NOMO-1 treated with dmso at 0.1 percent for 144 hours (cell line): ENCODE measurements around the gene TLR5.
A peak's percentile ranks its signal among the peaks of the same experiment; 100 is the strongest.

Experiments used
- DNase-seq: peaks from one replicate; lab custom pipeline; 2025; ENCODE audit not compliant: unreplicated experiment; lab: John Stamatoyannopoulos, UW

Gene TLR5

GRCh38 chr1:223110952-223111351 is 32.1 kb downstream of the TLR5 start:
- no peak for DNase-seq

GRCh38 chr1:223109581-223110026 is 33.4 kb downstream of the TLR5 start:
- no peak for DNase-seq

- no peak for DNase-seq
Observed at GRCh38 chr1:223106856-223107255, 36.2 kb downstream of the TLR5 start.

- DNase-seq, result no peak
Observed at GRCh38 chr1:223105568-223105967, 37.5 kb downstream of the TLR5 start.

DNA sequence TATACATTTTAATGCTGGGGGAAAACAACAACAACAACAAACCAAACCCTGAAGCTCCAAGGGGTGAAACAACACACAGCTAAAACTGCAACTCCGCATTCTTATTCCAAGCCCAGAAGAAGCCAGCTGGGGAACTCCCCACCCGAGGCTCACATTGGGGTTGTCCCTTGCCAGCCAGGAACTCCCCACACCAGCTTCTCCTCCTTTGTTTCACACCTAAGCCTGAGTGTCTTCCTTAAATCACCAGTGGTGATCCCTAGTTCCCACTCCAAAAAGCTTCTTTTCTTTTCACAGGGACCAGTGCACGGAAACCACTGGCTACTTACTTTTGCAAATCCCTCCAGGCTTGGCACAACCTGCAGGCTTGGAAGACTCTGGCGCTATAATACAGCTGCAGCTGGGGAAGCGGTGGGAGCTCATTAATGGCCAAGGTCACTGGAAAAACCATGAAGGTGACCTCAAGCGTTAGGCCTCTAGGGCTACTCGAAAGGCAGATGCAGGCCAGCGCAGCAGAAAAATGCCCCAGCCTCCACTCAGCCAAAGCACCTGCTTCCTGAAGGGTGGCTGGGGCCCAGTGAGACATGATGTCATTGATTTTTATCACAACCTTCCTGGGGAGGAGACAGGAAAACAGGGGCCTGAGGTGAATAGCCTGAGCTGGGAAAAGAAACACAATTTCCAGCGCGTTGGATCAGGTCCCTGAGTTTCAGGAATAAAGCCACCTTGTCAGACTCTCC is 40.1 kb downstream of the TLR5 start:
- no peak for DNase-seq

DNA sequence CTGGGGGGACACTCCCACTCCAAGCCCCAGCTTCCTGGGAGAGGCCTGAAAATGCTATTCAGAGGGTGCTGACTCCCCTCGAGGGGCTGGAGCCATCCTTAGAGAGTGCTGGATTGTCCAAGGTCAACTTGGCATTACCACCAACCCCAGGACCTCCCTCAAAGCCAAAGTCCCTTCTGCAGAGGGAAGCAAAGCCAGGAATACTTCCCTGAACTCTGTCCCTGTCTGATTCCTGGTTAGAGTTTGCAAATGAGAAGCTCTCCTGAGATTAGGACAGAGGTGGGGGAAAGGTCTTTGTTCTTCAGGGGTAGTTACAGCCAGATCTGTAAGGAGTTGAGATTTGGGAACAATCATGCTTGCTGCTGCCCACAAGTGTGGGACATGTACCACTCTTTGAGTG is 45.3 kb downstream of the TLR5 start:
- no peak for DNase-seq

- DNase-seq, result no peak
Observed at GRCh38 chr1:223095870-223096269, 47.2 kb downstream of the TLR5 start.

- DNase-seq, result no peak
Observed at GRCh38 chr1:223091896-223092295, 51.2 kb downstream of the TLR5 start.

GRCh38 chr1:223089250-223089649 is 53.8 kb downstream of the TLR5 start:
- no peak for DNase-seq

DNA sequence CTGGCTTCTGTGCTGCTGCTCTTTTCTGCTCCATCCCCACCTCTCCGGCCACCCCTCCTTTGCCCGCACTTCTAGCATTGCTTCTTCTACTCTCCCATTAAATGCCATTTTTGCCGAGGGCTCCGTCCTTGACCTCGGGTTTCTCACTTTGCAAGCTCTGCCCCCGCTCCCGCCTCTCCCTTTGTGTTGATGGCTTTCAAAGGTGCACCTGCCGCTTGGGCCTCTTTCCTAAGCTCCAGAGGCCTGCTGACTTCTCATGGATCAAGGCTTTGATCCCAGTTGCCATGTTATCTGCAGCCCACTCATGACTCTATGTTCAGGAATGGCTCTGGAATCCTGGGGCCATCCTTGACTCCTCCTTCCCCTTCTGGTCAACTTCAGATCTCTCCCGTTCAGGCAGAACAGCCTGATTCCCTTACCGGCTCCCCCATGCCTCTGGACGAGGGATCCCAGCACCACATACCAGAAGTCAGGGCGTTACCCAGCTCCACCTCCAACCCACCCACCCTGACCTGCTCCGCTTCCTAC is 54.3 kb downstream of the TLR5 start:
- DNase-seq, result no peak

- no peak for DNase-seq
Observed at GRCh38 chr1:223087291-223088255, 55.5 kb downstream of the TLR5 start.

- no peak for DNase-seq
Observed at GRCh38 chr1:223084464-223084866, 58.6 kb downstream of the TLR5 start.

DNA sequence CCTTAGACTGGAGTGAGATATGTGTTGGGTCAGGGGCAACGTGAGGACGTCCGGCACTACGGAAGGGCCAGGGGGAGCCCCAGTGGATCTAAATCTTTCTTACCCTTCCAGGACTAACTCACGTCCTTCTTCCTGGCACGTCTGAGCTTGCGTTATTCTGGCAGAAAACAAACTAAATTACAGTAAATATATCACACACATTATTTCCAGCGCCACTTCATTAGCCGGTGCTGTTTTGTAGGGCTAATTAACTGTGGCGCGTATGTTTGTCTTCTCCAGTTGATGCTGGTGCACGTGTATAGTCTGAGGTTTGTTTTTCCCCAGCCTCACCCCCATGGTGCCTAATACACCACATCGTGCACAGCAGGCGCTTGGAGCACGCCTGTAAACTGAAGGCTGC is 59.2 kb downstream of the TLR5 start:
- DNase-seq, result no peak

DNA sequence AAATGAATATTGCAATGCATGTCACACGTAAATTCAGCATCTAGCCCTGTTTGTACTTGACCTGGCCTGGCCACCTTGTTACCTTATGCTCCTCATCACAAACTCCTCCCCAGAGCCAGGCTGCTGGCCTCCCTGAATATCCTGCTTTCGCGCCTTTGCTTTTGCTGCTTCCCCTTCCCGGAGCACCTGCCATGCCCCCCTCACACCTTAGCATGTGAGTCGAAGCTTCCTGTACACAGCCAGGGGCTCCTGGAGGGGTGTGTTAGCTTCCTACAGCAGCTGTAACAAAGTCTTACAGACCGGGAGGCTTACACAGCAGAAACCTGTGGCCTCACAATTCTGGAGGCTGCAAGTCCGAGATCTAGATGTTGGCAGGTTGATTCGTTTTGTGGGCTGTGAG is 60.1 kb downstream of the TLR5 start:
- DNase-seq, result no peak

DNA sequence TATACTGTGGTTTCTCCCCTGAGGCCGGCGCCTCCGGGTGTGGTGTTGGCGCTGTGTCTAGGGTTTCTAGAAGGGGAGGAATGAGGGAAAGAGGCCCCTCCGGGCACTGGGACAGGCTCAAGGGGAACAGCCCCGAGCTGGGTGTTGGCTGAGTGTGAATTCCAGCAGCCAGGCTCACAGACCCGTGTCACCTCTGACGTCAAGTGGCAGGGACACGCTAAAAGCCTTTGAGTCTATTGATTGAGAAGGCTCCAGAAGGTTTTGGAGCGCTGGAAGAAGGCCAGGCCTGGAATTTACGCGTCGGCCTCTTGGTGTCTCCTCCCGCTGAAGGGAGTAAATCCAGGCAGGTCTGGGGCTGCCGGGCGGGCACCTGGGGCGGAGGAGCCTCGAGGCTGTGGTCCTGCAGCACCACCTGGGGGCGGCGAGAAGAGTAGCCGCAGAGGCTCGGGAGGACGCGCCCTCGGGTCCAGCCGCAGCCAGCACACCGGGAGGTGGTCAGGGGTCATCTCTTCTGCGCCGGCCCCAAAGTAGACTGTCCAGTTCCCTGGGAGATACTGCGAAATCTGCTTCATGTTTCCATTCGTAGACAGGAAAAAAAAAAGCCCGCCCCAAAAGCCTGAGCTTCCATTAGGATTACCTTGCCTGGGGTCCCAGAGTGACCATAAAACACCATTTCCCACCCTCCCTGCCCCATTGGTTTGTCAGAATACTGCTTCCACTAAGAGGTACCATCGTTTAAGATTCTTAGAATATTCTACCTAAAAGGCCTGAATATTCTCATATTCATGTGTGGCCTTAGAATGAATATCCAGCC is 61.7 kb downstream of the TLR5 start:
- peak; percentile 66 for DNase-seq

GRCh38 chr1:223079498-223079897 is 63.5 kb downstream of the TLR5 start:
- DNase-seq, result no peak

GRCh38 chr1:223077247-223077833 is 65.7 kb downstream of the TLR5 start:
- no peak for DNase-seq

DNA sequence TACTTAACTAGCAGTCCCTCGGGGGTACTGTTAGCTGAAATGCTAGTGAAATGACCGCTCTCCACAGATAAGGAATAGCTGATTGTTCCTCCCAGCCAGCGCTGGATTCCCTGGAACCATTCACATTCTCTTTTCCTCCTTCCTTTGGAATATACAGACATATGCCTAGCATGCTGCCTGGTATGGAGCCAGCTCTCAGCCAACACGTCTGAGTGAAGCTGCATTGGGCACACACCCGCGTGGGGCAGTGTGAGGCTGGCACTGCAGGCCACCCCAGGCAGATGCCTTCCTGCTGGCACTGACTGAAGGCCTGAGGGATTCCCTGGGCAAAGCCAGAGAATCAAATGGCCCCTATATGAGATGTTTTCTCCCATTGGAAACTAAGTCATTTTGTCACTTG is 66.7 kb downstream of the TLR5 start:
- DNase-seq, result no peak

- DNase-seq, result no peak
Observed at GRCh38 chr1:223075834-223076233, 67.2 kb downstream of the TLR5 start.

DNA sequence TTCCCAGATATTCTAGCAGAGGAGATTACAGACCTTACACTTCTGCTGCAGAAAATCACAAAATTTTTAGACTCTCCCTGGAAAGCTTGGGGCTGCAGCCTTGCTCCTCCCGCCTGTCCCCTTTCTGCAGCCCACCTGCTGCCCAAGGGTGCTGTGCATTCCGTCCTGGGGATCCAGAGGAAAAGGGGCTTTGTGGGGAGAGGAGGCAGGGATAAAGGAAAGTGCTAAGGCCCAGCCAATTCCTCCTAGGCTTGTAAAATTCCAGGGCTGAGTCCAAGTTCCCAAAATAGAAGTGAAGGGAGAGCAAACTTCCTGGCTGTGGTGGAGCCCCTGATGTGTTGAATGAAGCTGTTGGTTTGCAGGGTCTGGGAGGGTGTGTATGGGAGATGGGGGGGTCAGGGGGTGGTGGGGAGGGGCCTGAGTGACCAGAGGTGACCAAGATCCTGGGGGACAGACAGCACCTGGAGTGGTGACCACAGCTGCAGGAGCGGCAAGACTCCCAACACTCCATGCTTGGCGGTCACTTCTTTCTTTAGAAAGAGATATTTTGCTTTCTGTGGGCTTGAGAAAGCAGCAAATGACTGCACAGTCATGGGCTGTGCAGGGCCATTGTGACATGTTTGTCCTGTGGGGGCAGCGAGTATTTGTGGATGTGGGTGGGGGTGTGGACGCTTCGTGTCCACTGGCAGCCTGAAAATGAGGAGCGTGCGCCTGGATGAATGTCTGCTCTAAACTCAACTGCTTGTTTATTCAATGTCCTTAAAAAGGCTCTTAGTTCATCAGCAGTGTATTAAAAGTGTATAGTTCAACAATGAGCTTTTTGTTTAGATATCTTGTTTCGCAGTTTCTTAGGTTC is 68.4 kb downstream of the TLR5 start:
- DNase-seq, result no peak
